GM20000 (cell line): ENCODE measurements around the gene STRN4.

Experiments used
- DNase-seq: peaks from one replicate; pipeline ENCODE4 v3.0.0; 2012; ENCODE audit warnings: low spot score
- TF ChIP-seq, protein P1 (sequence below): IDR thresholded peaks from 2 replicates; pipeline ENCODE4 v1.5.1; 2012; ENCODE audit warnings: mild to moderate bottlenecking, control low read depth; ENCODE audit errors: extremely low read depth, missing control alignments

The STRN4 gene

GRCh38 chr19:46704379-46705076, 41.7 kb downstream of the STRN4 start:
- TF ChIP-seq, protein P1, sequence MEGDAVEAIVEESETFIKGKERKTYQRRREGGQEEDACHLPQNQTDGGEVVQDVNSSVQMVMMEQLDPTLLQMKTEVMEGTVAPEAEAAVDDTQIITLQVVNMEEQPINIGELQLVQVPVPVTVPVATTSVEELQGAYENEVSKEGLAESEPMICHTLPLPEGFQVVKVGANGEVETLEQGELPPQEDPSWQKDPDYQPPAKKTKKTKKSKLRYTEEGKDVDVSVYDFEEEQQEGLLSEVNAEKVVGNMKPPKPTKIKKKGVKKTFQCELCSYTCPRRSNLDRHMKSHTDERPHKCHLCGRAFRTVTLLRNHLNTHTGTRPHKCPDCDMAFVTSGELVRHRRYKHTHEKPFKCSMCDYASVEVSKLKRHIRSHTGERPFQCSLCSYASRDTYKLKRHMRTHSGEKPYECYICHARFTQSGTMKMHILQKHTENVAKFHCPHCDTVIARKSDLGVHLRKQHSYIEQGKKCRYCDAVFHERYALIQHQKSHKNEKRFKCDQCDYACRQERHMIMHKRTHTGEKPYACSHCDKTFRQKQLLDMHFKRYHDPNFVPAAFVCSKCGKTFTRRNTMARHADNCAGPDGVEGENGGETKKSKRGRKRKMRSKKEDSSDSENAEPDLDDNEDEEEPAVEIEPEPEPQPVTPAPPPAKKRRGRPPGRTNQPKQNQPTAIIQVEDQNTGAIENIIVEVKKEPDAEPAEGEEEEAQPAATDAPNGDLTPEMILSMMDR = peak; percentile 90
- peak; percentile 92 for DNase-seq

DNA sequence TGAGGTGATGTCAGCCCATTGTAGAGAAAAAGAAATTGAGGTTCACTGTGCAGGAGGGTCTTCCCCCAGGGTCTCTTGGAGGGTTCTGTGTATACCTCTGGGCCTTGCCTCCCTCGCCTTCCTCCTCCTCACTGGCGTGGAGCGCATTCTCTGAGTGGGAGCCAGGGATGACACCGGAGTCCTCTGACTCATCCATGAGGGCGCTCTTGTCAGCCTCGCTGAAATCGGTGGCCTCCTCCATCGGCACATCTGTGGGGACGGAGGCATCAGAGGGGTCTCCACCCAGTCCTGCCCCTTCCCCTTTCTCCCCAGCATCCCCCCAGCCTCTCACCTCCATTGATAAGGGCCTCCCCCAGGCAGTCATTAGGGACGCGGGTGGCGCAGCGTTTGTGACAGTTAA, 45.5 kb downstream of the STRN4 start:
- TF ChIP-seq, protein P1 = no peak
- DNase-seq = no peak

DNA sequence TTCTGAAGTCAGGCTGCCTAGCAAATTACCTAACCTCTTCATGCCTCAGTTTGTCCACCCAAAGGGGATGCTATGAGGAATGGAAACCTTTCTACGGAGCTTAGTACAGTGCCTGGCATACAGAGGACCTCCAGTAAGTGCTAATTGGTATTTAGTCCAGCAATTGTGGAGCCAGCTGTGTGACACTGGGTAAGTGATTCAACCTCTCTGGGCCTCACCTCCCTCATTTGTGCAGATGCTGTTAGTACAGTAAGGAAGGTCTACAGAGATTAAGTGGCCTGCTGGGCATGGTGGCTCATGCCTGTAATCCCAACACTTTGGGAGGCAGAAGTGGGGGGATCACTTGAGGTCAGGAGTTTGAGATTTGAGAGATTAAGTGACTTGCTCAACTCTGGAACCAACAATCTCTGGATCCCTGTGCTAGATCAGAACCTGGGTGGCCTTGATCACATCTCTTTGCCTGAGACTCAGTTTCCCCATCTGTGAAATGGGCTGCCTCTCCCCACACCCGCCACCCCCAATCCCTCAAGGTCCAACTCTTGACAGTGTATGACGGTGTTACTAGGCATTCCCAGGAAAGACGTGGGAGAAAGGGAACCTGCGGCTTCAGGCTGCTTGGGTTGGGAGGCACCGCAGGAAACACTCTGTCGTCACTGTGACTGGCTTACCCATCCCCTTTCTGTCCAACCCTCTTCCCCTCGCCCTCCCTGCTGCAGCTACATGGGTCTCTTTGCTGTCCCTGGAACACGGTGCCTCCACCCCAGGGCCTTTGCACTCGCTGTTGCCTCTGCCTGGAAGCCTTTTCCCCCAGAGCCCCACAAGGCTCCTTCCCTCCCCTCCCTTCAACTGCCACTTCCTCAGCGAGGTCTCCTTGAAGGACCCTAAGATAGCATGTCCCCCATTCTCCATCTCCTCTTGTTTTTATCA, 47.6 kb downstream of the STRN4 start:
- TF ChIP-seq, protein P1 = no peak
- DNase-seq = no peak

- DNase-seq = no peak
- TF ChIP-seq, protein P1 = no peak
Measured at GRCh38 chr19:46697204-46697960, 48.9 kb downstream of the STRN4 start.

DNA sequence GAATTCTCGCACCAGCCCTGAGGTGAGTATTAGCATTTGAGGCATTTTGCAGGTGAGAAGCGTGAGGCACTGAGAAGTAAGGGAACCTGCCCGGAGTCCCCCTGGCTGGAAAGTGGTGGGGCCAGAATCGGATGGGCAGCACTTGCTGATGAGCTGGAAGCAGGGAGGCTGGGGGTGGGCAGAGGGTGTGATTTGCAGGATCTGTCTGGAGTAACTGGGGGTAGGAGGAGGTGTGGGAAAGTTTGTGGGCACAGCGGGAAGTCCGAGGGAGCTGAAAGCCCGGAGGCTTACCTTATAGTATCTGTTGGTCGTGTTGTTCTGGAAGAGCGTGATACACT, 49.4 kb downstream of the STRN4 start:
- TF ChIP-seq, protein P1 = no peak
- DNase-seq = no peak

DNA sequence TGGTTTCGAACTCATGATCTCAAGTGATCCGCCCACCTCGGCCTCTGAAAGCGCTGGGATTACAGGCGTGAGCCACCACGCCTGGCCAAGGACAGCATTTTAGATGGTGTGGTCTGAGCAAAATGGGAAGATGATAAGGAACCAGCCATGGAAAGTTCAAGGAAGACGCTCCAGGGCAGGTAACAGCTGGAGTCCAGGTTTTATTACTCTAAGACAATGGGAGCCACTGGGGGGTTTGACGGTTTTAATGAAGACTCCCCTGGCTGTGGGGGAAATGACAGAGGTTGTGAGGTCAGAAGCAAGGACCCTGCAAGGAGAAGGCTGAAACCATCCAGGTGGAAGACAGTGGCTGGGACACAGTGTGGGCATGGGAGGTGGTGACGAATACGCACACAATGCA, 50.2 kb downstream of the STRN4 start:
- TF ChIP-seq, protein P1 = no peak
- DNase-seq = no peak
